GM18507 (cell line): Measurements from ENCODE around the gene TRDN.
A peak's percentile ranks its signal among the peaks of the same experiment; 100 is the strongest.

Experiments used
- DNase-seq: peaks from one replicate; pipeline ENCODE4 v3.0.0; 2011; ENCODE audit warnings: low read depth; ENCODE audit not compliant: insufficient read length; ENCODE audit errors: extremely low spot score
- FAIRE-seq: peaks from 2 replicates; lab custom pipeline; 2011; peaks lifted over from hg19 to GRCh38; lab: Jason Lieb, UNC

Gene TRDN, protein sequence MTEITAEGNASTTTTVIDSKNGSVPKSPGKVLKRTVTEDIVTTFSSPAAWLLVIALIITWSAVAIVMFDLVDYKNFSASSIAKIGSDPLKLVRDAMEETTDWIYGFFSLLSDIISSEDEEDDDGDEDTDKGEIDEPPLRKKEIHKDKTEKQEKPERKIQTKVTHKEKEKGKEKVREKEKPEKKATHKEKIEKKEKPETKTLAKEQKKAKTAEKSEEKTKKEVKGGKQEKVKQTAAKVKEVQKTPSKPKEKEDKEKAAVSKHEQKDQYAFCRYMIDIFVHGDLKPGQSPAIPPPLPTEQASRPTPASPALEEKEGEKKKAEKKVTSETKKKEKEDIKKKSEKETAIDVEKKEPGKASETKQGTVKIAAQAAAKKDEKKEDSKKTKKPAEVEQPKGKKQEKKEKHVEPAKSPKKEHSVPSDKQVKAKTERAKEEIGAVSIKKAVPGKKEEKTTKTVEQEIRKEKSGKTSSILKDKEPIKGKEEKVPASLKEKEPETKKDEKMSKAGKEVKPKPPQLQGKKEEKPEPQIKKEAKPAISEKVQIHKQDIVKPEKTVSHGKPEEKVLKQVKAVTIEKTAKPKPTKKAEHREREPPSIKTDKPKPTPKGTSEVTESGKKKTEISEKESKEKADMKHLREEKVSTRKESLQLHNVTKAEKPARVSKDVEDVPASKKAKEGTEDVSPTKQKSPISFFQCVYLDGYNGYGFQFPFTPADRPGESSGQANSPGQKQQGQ

GRCh38 chr6:123636782-123637181 lies at the start of gene TRDN:
Gene TRDN (minus strand): TSS chr6:123636950. CDS start chr6:123636775, 175 bp downstream.
- DNase-seq (no peak), FAIRE-seq (no peak)

DNA sequence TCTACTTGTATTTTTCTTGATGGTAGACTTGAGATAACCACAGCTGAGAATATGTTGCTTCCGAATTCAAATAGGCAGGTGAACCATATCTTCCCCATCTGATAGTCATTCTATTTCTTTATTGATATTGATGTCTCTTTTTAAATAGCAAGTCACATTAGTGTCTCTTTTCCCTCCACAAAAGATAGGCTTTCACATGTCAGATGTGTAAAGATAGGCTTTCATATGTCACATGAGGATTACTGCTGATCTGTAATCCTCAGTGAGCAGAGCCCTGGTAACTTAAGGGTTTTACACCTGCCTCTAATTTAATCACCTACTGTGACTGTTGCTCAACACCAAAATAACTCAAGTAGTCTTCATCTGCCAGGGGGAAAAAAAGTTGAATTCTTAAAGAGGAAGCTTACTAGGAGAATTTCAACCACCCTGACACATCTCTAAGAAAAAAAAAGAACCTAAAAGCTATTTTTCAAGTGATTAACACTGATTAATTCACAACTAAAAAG lies 45.3 kb upstream of the TRDN start:
- DNase-seq, result no peak
- FAIRE-seq, result no peak

GRCh38 chr6:123677897-123678296 lies 41.1 kb upstream of the TRDN start:
- DNase-seq (no peak), FAIRE-seq (no peak)

- DNase-seq, result no peak
- no peak for FAIRE-seq
These were observed 40.0 kb upstream of the TRDN start for GRCh38 chr6:123676793-123677192.

DNA sequence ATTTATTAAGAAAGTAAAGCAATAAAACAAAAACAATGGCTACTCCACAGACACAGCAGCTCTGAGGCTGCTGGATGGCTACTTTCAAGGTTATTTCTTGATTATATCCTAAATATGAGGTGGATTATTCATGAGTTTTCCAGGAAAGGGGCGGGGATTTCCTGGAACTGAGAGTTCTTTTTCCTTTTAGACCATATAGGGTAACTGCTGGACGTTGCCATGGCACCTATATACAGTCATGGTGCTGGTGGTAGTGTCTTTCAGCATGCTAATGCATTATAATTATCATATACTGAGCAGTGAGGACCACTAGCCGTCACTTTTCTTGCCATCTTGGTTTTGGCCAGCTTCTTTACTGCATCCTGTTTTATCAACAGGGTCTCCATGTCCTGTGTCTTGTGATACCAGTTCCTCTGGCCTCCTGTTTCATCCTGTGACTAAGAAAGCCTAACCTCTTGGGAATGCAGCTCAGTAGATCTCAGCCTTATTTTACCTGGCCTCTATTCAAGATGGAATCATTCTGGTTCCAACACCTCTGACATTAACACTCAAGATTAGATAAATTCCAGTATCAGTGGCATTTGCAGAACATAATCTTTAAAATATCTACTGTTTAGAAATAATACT lies 32.3 kb upstream of the TRDN start:
- DNase-seq (no peak), FAIRE-seq (no peak)

DNA sequence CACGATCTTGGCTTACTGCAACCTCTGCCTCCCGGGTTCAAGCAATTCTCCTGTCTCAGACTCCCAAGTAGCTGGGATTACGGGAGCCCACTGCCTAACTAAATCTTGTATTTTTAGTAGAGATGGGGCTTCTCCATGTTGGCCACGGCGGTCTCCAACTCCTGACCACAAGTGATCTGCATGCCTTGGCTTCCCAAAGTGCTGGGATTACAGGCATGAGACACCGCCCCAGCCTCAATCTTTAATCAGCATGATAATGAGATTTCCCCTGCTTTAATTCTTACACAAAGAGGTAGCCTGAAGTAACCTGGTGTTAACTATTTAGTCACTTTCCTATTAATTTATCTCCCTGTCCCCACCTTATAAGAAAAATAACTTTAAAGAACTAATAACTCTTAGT lies 31.3 kb upstream of the TRDN start:
- DNase-seq (no peak), FAIRE-seq (no peak)

- FAIRE-seq (no peak), DNase-seq (no peak)
These were observed 26.7 kb upstream of the TRDN start for GRCh38 chr6:123663436-123663835.

- FAIRE-seq (no peak), DNase-seq (no peak)
These were observed 26.0 kb upstream of the TRDN start for GRCh38 chr6:123662757-123663156.

DNA sequence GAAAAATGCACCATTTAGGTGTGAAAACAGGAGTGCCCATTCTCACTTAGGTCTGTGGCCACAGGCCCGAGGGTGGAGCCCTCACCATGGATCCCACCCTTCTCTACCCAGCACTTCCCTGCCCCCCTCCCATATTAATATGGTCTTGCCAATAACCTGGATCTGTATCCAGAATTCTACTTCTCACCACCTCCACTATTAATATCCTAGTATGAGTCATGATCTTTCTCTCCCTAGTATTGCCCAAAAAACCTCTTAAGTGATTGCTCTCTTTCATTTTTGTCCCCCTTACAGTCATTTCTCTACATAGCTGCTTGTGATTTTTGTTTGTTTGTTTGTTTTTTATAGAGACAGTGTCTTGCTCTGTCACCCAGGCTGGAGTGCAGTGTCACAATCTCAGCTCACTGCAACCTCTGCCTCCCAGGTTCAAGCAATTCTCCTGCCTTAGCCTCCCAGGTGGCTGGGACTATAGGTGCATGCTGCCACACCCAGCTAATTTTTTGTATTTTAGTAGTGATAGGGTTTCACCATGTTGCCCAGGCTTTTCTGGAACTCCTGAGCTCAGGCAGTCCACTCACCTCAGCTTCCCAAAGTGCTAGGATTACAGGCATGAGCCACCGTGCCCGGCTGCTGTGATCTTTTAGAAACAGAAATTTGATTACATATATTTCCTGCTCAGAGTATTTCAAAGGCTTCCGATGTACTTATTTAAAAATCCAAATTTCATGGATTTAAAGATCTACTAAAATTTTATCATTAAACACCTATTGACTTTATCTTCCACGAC lies 24.5 kb upstream of the TRDN start:
- DNase-seq (no peak), FAIRE-seq (no peak)

- FAIRE-seq (no peak), DNase-seq (no peak)
These were observed 23.4 kb upstream of the TRDN start for GRCh38 chr6:123659960-123660748.

DNA sequence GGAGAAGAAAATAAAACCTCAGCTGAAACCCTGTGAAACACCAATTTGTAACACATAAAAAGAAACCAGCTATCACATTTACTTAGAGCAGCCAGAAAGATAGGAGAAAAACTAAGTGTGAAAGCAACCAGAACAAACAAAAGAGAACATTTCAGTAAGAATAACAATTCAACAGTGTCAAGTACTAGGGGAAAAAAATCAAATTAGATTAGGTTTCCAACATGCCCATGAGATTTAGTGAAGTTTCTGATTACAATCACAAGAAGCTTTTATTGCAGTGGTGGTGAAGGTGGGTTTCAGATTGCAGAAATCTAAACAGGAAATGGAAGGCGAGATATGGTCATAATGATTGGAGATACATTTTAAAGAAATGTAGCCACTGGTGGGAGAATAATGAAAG lies 22.1 kb upstream of the TRDN start:
- DNase-seq, result no peak
- FAIRE-seq, result no peak

DNA sequence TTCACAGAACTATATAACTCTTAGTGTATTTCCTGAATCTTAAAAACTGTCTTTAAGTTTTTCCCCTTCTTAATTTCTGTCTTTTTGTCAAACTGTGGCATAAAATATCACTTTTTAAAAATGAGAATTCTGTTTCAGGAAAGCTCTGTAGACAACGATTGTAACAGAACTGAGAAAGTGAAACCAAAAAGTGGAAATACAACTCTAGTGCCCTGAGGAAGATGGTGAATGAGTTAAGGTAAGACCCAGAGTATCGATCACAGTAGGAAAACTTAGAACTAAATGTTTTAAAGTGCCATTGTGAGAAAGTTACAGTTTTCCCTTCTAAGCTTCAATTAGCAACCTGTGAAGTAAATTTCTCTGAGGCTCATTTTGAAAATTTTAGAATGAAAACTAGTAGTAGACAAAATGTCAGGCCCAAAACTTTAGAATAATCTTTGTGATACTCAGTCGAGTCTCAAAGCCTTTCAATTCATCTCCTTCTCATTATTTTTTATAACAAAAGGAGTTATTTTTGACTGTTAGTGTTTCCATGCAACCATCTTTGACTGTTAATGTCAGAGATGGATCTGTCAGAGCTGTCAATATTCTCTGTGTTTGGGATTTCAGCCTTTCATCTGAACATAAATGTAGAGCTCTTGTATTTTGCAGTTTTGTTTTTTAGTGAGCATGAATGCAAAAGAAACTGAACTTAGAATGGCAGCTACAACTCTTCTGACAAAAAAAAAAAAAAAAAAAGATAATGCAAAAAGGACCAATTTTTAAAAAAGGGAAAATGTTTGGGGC lies 19.0 kb upstream of the TRDN start:
- peak; percentile 77 for FAIRE-seq
- DNase-seq, result no peak

- no peak for FAIRE-seq
These were observed 12.0 kb upstream of the TRDN start for GRCh38 chr6:123648723-123649122.

DNA sequence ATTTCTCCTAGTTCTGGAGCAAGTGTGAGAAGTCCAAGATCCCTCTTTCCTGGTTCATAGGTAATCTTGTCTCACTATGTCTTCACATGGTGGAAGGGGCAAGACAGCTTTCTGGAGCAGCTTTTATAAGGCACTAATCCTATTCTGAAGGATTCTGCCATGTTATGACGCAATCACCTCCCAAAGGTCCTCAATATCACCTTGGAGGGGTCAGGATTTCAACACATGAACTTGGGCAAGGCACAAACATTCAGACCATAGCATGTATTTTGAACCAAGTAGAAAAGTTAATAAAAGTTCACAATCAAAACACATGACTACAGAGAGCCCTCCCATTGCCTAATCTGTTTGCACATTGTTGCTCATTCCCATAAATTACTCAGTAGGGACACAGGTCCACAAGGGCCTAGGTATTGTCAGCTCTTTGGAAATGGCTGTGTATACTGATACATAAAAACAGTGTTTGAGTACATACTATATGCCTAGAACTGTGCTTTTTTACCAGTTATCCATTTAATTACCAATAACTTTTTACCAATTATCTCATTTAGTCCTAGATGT lies 11.3 kb upstream of the TRDN start:
- DNase-seq, result no peak
- FAIRE-seq, result no peak

More at GRCh38 chr6:123648723-123649122, 12.0 kb upstream of the TRDN start:
- DNase-seq, result no peak

GRCh38 chr6:123641497-123641896 lies 4.7 kb upstream of the TRDN start:
- FAIRE-seq, result no peak
- no peak for DNase-seq

- FAIRE-seq (no peak), DNase-seq (no peak)
These were observed 3.9 kb upstream of the TRDN start for GRCh38 chr6:123640567-123641187.

DNA sequence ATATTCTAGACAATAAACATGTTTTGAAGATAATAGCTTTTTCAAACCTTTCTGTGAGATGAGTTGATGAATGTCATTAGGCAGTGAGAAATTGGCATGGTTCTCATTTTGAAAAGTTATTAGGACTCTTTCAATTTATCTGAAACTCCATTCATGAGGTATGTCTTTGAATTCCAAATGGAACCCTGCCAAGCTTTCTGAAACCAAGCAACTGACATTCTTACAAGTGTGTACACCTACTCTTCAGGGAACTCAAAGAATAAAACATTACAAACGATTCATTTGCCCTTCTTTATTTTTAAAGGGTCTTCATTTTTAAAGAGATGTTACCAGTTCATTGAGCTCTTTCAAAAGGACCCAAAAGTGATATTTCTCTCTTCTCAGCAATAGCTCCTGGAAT lies 2.1 kb upstream of the TRDN start:
- no peak for DNase-seq
- no peak for FAIRE-seq
